SJCRH30 (cell line): ENCODE results near the gene CYP27B1. TPM values are rescaled to one million over a fixed set of nuclear protein-coding genes. Genes with fewer than 3 reads are reported as not detected.
"Not testable (repeated sequence)": the region's sequence is repeated elsewhere in the genome, so short reads cannot be mapped to it uniquely, and the experiment has no call there.

Experiments
- DNase-seq, 2 experiments: peaks; one replicate each; pipeline ENCODE4 v3.0.0-alpha.2; 2015 to 2020
- H3K27ac ChIP-seq: fragments of 250-450 bp; sonication (Bioruptor Pico); 2 replicates; pipeline ENCODE4 v1.5.1; 2020; ENCODE audit warnings: mild to moderate bottlenecking, moderate library complexity
- H3K27me3 ChIP-seq: fragments of 250-450 bp; sonication (Bioruptor Pico); 2 replicates; pipeline ENCODE4 v1.5.1; 2020; ENCODE audit warnings: mild to moderate bottlenecking, moderate library complexity
- H3K36me3 ChIP-seq: fragments of 250-450 bp; sonication (Bioruptor Pico); 2 replicates; pipeline ENCODE4 v1.5.1; 2020; ENCODE audit warnings: mild to moderate bottlenecking, moderate library complexity
- H3K4me1 ChIP-seq: fragments of 250-450 bp; sonication (Bioruptor Pico); 2 replicates; pipeline ENCODE4 v1.5.1; 2020; ENCODE audit warnings: mild to moderate bottlenecking, moderate library complexity
- H3K4me3 ChIP-seq: fragments of 250-450 bp; sonication (Bioruptor Pico); 2 replicates; pipeline ENCODE4 v1.5.1; 2020; ENCODE audit warnings: mild to moderate bottlenecking, moderate library complexity
- H3K9me3 ChIP-seq: fragments of 250-450 bp; sonication (Bioruptor Pico); replicated peaks from 2 replicates; pipeline ENCODE4 v1.5.1; 2020; ENCODE audit warnings: mild to moderate bottlenecking, moderate library complexity
- total RNA-seq: library from RNA; depleted of rRNA; stranded (reverse); fragments of >200 nt; shearing (Covaris generic); gene quantifications from 2 replicates; pipeline ENCODE4 v1.2.3, GENCODE V29; 2014

The CYP27B1 gene
- total RNA-seq, 1 experiment from 2014 or later, result 97.4 TPM

DNA sequence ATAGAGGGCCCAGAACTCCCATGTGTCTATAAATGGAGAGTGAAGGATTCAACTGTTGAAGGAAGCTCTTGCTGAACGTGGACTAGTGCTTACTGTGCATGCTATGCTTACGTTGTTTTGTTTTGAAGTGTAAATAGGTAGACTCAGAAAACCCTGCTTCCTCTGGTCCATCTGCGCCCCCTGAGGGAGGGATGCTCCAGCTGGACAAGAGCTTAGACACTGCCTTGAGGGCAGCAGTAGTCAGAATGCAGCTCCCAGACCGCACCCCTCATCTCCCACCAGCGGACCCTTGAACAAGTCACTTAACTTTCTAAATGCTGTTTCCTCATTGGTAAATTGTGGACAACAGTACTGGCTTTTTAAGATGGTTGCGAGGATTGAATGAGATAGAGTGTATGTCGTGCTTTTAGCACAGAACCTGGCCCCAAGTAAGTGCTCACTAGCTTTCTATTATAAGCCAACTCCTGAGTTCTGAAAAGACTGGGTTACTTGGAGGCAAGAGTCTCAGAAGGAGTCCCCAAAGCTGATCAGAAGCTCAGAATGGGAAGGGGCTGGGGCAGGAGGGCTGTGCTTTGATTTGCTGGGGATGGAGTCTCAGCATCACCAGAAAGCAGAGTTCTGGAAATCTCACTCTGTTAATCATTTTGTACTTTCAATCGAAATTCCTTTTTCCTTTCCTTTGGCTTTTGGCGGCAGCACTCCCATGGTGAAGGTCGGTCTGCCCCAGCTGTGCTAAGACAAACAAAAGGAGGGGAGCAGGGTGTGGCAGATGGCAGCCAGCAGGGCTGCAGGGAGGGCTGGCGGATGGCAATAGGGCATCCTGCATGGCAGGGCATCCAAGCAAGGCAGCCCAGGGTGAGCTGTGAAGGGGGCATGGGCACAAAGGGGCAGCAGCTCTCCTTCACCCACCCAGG is 43.9 kb downstream of the CYP27B1 start:
- Histone ChIP-seq H3K27me3 (no peaks in the 10 kb centered on the region), H3K4me3 (no peak overlapping the region), H3K4me1 (no peaks in the 10 kb centered on the region; the same call in 1 of the 2 replicates), H3K27ac (no peak overlapping the region), H3K36me3 (peaks cover 39% of the 10 kb centered on the region), H3K9me3 (no peaks in the 10 kb centered on the region)
- peak; percentile 75 to 76 for DNase-seq

DNA sequence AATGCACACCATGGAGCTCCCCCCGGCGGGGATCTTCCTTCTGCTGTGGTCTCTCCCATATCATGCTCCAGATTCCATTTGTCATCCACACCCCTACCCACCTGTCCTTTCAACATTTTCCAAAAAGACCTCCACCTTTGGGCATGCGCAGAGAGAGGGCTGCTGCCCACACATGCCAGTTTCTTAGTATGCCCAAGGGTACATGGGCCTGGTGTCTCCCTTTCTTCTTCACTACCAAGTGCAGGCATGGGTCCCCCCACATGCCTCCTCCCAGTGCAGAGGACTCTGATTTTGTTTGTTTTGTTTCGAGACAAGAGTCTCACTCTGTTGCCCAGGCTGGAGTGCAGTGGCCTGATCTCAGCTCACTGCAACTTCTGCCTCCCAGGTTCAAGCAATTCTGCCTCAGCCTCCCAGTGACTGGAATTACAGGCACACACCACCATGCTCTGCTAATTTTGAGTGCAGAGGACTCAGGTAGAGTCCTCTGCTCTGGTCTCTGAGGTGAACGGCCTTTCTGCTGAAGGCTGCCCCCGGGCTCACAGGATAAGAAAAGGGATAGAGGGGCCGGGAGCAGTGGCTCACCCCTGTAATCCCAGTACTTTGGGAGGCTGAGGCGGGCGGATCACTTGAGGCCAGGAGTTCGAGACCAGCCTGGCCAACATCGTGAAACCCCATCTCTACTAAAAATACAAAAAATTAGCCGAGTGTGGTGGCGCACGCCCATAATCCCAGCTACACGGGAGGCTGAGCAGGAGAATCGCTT is 44.9 kb downstream of the CYP27B1 start:
- H3K4me1 ChIP-seq, H3K4me3 ChIP-seq, H3K9me3 ChIP-seq, H3K27me3 ChIP-seq, H3K27ac ChIP-seq: not testable (repeated sequence)
- peak; percentile 58 to 61 for DNase-seq
- H3K36me3 ChIP-seq, result peaks cover 47% of the 10 kb centered on the region

DNA sequence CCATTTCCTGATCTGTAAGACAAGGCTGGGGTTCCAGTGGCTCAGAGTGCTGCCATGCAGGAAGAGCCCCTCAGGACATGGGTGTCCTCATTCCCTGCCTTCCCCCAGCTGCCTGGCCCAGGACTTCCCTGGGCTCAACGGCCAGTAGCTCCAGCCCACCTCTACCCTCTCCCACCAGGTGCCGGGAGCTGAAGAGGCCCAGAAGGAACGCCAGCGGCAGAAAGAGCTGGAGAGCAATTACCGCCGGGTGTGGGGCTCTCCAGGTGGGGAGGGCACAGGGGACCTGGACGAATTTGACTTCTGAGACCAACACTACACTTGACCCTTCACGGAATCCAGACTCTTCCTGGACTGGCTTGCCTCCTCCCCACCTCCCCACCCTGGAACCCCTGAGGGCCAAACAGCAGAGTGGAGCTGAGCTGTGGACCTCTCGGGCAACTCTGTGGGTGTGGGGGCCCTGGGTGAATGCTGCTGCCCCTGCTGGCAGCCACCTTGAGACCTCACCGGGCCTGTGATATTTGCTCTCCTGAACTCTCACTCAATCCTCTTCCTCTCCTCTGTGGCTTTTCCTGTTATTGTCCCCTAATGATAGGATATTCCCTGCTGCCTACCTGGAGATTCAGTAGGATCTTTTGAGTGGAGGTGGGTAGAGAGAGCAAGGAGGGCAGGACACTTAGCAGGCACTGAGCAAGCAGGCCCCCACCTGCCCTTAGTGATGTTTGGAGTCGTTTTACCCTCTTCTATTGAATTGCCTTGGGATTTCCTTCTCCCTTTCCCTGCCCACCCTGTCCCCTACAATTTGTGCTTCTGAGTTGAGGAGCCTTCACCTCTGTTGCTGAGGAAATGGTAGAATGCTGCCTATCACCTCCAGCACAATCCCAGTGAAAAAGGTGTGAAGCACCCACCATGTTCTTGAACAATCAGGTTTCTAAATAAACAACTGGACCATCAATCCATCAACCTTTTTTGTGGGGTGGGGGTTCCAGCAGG is 46.0 kb downstream of the CYP27B1 start:
- no peak overlapping the region for H3K4me3 ChIP-seq
- H3K27me3 ChIP-seq, result no peaks in the 10 kb centered on the region
- no peaks in the 10 kb centered on the region for H3K9me3 ChIP-seq
- DNase-seq, result peak; percentile 65 to 67
- H3K4me1 ChIP-seq, result no peaks in the 10 kb centered on the region
- peaks cover 58% of the 10 kb centered on the region for H3K36me3 ChIP-seq
- H3K27ac ChIP-seq, result no peak overlapping the region

DNA sequence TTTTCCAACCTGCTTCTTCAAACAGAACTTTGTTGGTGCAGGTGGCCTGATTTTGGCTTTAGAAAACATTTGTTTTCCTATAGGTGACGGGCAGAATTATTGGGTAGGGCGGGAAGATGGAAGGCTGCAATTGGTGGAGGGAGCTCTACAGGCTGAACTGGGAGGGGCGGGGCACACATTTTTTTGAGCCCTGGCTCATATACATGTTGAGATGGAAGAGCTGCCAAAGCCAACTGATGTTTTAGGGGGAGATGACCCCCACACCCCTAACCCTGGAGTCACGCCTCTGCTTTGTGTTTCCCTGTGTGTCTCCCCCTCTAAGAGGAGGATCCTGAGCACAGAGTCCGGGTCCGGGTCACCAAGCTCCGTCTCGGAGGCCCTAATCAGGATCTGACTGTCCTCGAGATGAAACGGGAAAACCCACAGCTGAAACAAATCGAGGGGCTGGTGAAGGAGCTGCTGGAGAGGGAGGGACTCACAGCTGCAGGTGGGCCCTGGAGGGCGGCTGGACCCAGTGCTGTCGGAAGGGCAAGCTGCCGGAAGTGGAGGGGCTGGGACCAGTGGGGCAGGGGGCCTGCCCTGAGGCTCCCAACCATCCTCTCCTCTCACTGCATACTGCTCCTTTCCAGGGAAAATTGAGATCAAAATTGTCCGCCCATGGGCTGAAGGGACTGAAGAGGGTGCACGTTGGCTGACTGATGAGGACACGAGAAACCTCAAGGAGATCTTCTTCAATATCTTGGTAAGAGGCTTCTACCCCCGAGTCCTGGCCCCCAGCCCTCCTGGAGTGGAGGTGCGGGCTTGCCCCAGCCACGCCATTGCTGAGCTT is 46.9 kb downstream of the CYP27B1 start:
- H3K9me3 ChIP-seq, result no peaks in the 10 kb centered on the region
- peaks cover 67% of the 10 kb centered on the region for H3K36me3 ChIP-seq
- H3K4me1 ChIP-seq, result no peaks in the 10 kb centered on the region
- no peaks in the 10 kb centered on the region for H3K27me3 ChIP-seq
- peak; percentile 62 to 68 for DNase-seq
- no peak overlapping the region for H3K4me3 ChIP-seq
- H3K27ac ChIP-seq, result no peak overlapping the region

DNA sequence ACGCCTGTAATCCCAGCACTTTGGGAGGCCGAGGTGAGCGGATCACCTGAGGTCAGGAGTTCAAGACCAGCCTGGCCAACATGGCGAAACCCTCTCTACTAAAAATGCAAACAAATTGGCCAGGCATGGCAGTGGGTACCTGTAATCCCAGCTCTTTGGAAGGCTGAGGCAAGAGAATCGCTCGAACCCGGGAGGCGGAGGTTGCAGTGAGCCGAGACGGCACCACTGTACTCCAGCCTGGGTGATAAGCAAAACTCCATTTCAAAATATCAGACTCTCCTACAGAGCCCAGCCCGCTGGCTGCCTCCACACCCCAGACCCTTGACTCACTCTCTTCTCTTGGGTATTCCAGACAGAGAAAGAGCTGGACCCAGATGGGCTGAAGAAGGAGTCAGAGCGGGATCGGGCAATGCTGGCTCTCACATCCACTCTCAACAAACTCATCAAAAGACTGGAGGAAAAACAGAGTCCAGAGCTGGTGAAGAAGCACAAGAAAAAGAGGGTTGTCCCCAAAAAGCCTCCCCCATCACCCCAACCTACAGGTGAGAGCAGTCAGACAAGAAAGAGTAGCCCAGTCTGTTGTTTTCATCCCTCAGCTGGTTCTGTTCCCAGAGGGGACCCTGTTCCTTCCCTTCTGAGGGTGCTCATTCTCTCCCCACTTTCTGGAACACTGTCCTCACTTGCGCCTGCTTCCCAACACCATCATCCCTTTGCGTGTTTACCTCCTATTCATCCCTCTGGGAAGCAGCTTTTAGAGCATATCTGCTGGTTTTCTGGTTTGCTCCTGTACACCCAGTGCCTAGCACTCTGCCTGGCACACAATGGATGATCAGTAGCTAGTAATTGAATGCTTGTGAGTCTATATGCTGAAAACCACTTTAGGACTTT is 48.0 kb downstream of the CYP27B1 start:
- Histone ChIP-seq H3K9me3 (no peaks in the 10 kb centered on the region), H3K4me3 (no peak overlapping the region), H3K27me3 (no peaks in the 10 kb centered on the region), H3K4me1 (no peaks in the 10 kb centered on the region), H3K27ac (no peak overlapping the region), H3K36me3 (peaks cover 77% of the 10 kb centered on the region)
- DNase-seq, result peak; percentile 48 to 64

DNA sequence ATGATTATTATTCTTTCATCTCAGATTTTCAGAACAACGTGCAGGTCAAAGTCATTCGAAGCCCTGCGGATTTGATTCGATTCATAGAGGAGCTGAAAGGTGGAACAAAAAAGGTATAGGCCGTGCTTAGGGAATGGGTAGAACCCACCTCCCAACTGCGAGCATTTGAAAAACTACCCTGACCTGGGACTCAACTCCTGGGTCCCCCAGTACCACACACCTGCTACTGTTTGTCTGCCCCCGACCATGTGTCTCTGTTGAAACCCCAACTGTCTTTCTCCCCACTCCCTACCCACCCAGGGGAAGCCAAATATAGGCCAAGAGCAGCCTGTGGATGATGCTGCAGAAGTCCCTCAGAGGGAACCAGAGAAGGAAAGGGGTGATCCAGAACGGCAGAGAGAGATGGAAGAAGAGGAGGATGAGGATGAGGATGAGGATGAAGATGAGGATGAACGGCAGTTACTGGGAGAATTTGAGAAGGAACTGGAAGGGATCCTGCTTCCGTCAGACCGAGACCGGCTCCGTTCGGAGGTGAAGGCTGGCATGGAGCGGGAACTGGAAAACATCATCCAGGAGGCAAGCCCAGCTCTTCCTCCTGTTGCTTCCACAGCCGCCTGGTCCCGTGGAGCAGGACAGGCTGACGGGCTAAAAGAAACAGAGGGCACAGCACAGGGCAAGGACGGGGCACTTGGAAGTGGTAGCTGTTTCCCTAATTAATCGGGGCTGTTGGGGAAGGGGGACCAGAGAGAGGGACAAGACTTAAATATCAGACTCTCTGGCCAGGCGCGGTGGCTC is 48.8 kb downstream of the CYP27B1 start:
- peak; percentile 71 to 79 for DNase-seq
- no peaks in the 10 kb centered on the region for H3K4me1 ChIP-seq
- H3K27me3 ChIP-seq, result no peaks in the 10 kb centered on the region
- no peak overlapping the region for H3K27ac ChIP-seq
- peaks cover 77% of the 10 kb centered on the region for H3K36me3 ChIP-seq
- H3K4me3 ChIP-seq, result no peak overlapping the region
- no peaks in the 10 kb centered on the region for H3K9me3 ChIP-seq

DNA sequence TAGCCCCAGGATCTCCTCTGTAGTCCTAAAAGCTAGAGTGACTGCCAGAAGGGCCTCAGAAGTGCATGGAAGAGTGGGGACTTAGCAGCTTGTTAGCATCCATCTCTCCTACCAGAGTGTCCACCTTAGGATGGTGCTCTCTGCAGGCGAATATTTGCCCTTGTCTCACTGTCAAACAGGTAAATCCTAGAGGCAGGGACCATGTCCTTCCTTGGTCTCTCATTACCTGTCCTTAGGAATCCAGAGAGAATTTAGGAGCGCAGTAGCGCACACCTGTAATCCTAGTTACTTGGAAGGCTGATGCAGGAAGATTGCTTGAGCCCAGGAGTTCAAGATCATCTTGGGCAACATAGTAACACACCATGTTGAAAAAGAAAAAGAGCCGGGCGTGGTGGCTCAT is 49.7 kb downstream of the CYP27B1 start:
- Histone ChIP-seq H3K36me3 (peaks cover 84% of the 10 kb centered on the region), H3K27me3 (no peaks in the 10 kb centered on the region)
- peak in 1 of 2 experiments; percentile 42 for DNase-seq

DNA sequence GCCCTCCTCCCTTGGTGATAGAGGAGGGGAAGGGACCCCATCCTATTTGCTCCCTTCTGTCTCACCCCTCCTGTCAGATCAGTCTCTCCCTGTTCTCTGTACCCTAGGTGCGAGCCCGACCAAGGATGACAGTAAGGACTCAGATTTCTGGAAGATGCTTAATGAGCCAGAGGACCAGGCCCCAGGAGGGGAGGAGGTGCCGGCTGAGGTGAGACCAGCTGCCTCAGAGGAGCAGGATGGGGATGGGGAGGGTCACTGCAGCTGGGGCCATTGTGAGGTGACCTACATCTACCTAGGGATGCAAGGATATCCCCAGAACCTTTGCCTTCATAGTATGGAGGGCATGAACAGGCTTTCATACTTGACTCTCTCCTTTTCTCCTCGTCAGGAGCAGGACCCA is 50.6 kb downstream of the CYP27B1 start:
- Histone ChIP-seq H3K9me3 (no peaks in the 10 kb centered on the region; the same call in 1 of the 2 replicates), H3K4me1 (no peaks in the 10 kb centered on the region), H3K36me3 (peaks cover 86% of the 10 kb centered on the region), H3K27me3 (no peaks in the 10 kb centered on the region), H3K4me3 (no peak overlapping the region), H3K27ac (no peak overlapping the region)
- DNase-seq, result peak; percentile 63 to 64

More for the DNA sequence above, 49.7 kb downstream of the CYP27B1 start:
- H3K4me1 ChIP-seq, result no peaks in the 10 kb centered on the region
- no peak overlapping the region for H3K27ac ChIP-seq
- H3K4me3 ChIP-seq, result no peak overlapping the region
- no peaks in the 10 kb centered on the region; the same call in 1 of the 2 replicates for H3K9me3 ChIP-seq

DNA sequence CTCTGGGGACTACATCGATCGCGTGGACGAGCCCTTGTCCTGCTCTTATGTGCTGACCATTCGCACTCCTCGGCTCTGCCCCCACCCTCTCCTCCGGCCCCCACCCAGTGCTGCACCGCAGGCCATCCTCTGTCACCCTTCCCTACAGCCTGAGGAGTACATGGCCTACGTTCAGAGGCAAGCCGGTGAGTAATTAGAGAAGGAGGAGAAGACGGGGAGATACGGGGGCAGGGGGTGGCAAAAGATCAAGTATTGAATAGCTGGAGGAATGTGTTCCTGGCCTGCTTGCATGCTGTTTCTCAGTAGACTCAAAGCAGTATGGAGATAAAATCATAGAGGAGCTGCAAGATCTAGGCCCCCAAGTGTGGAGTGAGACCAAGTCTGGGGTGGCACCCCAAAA is 51.1 kb downstream of the CYP27B1 start:
- Histone ChIP-seq H3K36me3 (peaks cover 81% of the 10 kb centered on the region), H3K27ac (no peak overlapping the region), H3K4me3 (no peak overlapping the region), H3K27me3 (no peaks in the 10 kb centered on the region), H3K9me3 (no peaks in the 10 kb centered on the region; the same call in 1 of the 2 replicates), H3K4me1 (no peaks in the 10 kb centered on the region)
- DNase-seq, result peak in 1 of 2 experiments; percentile 58

DNA sequence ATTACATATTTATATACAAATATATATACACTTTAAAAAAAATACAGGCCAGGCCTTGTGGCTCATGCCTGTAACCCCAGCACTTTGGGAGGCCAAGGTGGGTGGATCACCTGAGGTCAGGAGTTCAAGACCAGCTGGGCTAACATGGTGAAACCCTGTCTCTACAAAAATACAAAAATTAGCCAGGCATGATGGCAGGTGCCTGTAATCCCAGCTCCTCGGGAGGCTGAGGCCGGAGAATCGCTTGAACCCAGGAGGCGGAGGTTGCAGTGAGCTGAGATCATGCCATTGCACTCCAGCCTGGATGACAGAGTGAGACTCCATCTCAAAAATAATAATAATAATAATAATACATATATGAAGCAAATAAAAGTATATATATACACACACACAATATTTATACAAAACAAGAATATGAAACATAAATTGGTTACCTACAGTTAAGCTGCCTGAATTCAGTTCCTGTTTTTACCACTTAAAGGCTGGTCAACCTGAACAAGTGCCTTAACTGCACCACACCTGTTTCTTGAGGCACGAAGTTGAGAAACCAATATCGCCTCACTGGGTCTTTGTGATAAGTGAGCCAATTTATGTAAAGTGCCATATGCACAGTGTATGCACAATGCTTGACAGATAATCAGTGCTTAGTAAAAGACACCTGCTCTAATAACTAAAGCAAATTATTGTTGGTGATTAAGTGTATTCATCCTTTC is 51.7 kb downstream of the CYP27B1 start:
- not testable (repeated sequence) for H3K9me3 ChIP-seq, H3K4me1 ChIP-seq, H3K27me3 ChIP-seq, H3K27ac ChIP-seq, H3K4me3 ChIP-seq
- peaks cover 80% of the 10 kb centered on the region for H3K36me3 ChIP-seq
- peak in 1 of 2 experiments; percentile 26 for DNase-seq

DNA sequence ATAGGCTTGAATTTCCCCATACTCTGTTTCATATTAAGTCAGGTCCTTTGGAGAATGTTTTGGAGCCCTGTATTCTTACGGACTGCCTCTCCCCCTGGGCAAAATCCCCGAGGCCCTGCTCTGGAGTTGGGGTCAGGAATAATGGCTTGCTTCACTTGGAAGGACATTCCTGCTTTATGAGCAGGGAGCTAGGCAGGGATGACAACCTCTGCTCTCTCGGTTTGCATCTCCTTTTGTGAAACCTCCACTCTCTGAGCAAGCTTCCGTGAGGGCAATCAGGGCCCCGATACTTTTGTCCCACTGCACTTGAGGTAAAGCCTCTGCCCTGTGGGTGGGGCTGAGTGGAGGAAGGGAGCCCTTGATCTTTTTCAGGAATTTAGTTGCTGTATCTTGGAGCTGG is 53.7 kb downstream of the CYP27B1 start:
- H3K4me1 ChIP-seq, result no peaks in the 10 kb centered on the region
- peak; percentile 46 to 62 for DNase-seq
- no peaks in the 10 kb centered on the region for H3K27me3 ChIP-seq
- peaks cover 62% of the 10 kb centered on the region for H3K36me3 ChIP-seq
- H3K9me3 ChIP-seq, result no peaks in the 10 kb centered on the region; the same call in 1 of the 2 replicates
- H3K4me3 ChIP-seq, result no peak overlapping the region
- H3K27ac ChIP-seq, result no peak overlapping the region

DNA sequence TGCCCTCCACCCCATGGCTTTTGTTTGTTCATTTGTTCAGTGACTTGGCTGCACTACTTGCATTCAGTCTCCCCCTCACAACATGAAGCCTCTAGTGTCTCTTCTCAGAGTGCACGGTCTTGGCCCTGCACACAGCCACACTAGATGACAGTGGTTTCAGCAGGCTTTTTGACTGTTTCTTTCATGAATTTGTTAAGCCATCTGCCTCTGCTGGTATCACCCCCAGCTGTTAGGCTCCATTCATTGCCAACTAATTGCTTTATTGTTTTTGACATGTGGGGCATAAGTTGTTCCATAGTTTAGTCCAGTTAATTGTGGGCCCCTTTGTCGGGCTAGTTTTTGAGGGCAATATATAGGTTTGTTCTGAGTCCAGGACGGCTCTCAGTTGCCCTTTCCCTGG is 54.2 kb downstream of the CYP27B1 start:
- H3K9me3 ChIP-seq, result no peaks in the 10 kb centered on the region; the same call in 1 of the 2 replicates
- H3K27ac ChIP-seq, result no peak overlapping the region
- H3K4me3 ChIP-seq, result no peak overlapping the region
- peaks cover 57% of the 10 kb centered on the region for H3K36me3 ChIP-seq
- no peaks in the 10 kb centered on the region for H3K27me3 ChIP-seq
- peak; percentile 40 to 69 for DNase-seq
- H3K4me1 ChIP-seq, result no peaks in the 10 kb centered on the region
